Measurements from ENCODE around the gene FBXL15. TPM values are rescaled to one million over a fixed set of nuclear protein-coding genes. Genes with fewer than 3 reads are reported as not detected.

The FBXL15 gene
- total and polyA plus RNA-seq, 9 of the 15 experiments (the other 6 are each of a cell fraction or from before 2014, with no cell fraction given), result 0.08 to 25.9 (median 3.5) TPM

- peak; percentile 58; the same call in 1 of the 2 replicates for TF ChIP-seq GMEB1 (CRISPR knock-in tag; IDR thresholded peaks at IDR 0.05)
- TF ChIP-seq GTF3C2 (IDR thresholded peaks at IDR 0.05; ENCODE audit: borderline replicate concordance, extremely low read depth, insufficient read length), result no peak
- no peak for TF ChIP-seq CLOCK (CRISPR knock-in tag; IDR thresholded peaks at IDR 0.05; ENCODE audit: borderline replicate concordance)
- peak; percentile 83 for TF ChIP-seq SNIP1 (IDR thresholded peaks at IDR 0.05; ENCODE audit: low read depth)
- no peak for TF ChIP-seq PYGO2 (tag; IDR thresholded peaks at IDR 0.05)
- no peak for TF ChIP-seq ZNF511 (CRISPR knock-in tag; IDR thresholded peaks at IDR 0.05)
- no peak for TF ChIP-seq CEBPZ (IDR thresholded peaks at IDR 0.05; ENCODE audit: borderline replicate concordance, low read depth, low read length)
- peak; percentile 25; the same call in 1 of the 2 replicates for TF ChIP-seq FOSL1 (tag; conservative IDR thresholded peaks at IDR 0.05)
These were observed 11.7 kb downstream of the FBXL15 start, which contains the start of gene CUEDC2 (continued) for GRCh38 chr10:102432162-102432950.
